Psoas muscle (tissue), 8 donors: ENCODE data around the gene IFNA21. TPM values are rescaled to one million over a fixed set of nuclear protein-coding genes. Genes with fewer than 3 reads are reported as not detected.
"Not testable (repeated sequence)": the region's sequence is repeated elsewhere in the genome, so short reads cannot be mapped to it uniquely, and the experiment has no call there.

Experiments used
- ATAC-seq, 4 donors: fragments of 200-7000 bp; cut with Tn5 transposase; one replicate each; pipeline ENCODE4 v1.9.1; 2020; ENCODE audit warnings: moderate library complexity in 3 of 4, mild to moderate bottlenecking in 2 of 4
- DNase-seq, 2 donors: peaks; one replicate each; pipeline ENCODE4 v3.0.0-alpha.2; 2020
- H3K27ac ChIP-seq: fragments of 200-600 bp; one replicate; pipeline ENCODE4 v1.8.0; 2022
- H3K27me3 ChIP-seq, 3 donors: fragments of 200-600 bp in 1 of 3; one replicate each; pipeline versions ENCODE4 v1.6.1 to v1.8.0; 2013 to 2022; ENCODE audit warnings: low read length in 2 of 3, mild to moderate bottlenecking in 2 of 3, moderate library complexity in 1 of 3; ENCODE audit not compliant: insufficient read depth in 3 of 3
- H3K36me3 ChIP-seq, 2 donors: fragments of 200-600 bp in 1 of 2; one replicate each; pipeline versions ENCODE4 v1.6.1 to v1.8.0; 2013 to 2022; ENCODE audit warnings: low read depth in 1 of 2, mild to moderate bottlenecking in 1 of 2, moderate library complexity in 1 of 2; ENCODE audit not compliant: insufficient read depth in 1 of 2
- H3K4me1 ChIP-seq: fragments of 200-600 bp; one replicate; pipeline ENCODE4 v1.8.0; 2022
- H3K4me3 ChIP-seq: fragments of 200-600 bp; one replicate; pipeline ENCODE4 v1.8.0; 2022; ENCODE audit warnings: mild to moderate bottlenecking
- H3K9me3 ChIP-seq: fragments of 200-600 bp; one replicate; pipeline ENCODE4 v1.8.0; 2022
- WGBS, 3 donors: extraction: QIAGEN DNeasy Blood & Tissue Kit; methylation state at CpG; one replicate each; pipeline versions ENCODE4 v1.1.6 to v1.1.7; 2013; 5-methylcytosine and 5-hydroxymethylcytosine counted together
- intact Hi-C, 2 donors: fragments of 100-400 bp; cut with DNase I; formaldehyde crosslinking; loops; one replicate each; pipeline versions ENCODE4 v1.11.0 to v1.14.2; 2022
- polyA plus RNA-seq, 3 donors: library from polyadenylated mRNA; stranded (reverse); fragments of 200-250 nt; gene quantifications; one replicate each; pipeline ENCODE4 v1.2.3, GENCODE V29; 2013
- total RNA-seq, 4 donors: library from RNA; stranded (reverse); fragmentation: NEBNext Ultra II Directional in 2 of 4; extraction: Animal tissue kit (Norgen Biotek cat#: 25700) in 2 of 4; gene quantifications; one replicate each; pipeline versions ENCODE4 v1.2.1 to v1.2.4, GENCODE V29; 2021 to 2023
- TF ChIP-seq, protein P1 (sequence below): fragments of 200-600 bp; IDR thresholded peaks from one replicate; pipeline ENCODE4 v1.8.0; 2022; ENCODE audit warnings: antibody characterized with exemption
- donor health status: healthy with polysubstance abuse.
- donor health status: DM: no; HTN: no; CAD: no; lungs with moderate emphysema.
- donor health status: Bipolar disorder and iron deficiency.
- donor health status: healthy.
- donor health status: DM: yes; HTN: yes; CAD: no.
- donor health status: DM: no; HTN: no; CAD: no.
- donor health status: DM: no; HTN: no; CAD: no.
- donor health status: DM: yes; HTN: yes; CAD: no.

Gene IFNA21
- total and polyA plus RNA-seq, 7 donors = not detected

DNA sequence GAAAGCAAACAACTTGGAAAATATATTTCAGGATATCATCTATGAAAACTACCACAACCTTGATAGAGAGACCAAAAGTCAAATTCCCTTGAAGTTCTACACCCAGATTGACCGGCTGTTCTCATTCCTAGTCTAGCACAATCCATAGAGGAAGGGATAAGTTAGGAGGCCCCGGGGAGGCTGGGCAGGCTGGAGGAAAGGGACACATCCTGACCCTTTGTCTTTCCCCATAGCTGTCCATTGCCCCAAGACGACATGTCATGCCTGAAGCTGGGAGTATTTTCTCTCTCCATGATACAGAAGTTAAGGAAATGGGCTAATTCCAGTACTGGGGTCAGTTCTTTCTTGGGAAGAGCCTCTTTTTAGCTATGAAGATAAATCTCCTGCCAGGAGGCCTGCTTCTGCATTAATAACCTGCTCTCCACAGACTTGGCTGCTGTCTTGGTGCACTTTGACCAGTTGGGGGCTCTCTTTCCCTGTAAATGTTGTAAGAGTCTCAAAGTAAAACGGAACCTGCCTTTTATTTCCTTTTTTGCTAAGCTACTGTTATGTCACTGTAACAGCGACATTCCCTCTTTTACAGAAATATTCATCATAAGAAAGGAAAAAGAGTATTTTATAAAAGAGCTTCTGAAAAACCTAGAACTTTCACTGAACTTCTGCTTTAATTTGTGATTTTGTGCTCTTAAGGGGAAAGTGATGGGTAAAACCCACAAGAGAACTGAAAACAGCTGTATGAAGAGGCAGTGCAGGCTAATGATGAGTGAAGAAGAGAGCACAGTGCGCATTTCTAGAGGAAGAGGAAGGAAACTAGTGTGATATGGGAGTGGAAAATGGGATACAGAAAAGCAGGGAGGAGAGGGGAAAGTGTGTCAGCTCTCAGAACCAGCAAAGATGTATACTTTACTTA is 28.7 kb upstream of the IFNA21 start:
- H3K9me3 ChIP-seq, H3K27ac ChIP-seq, H3K4me3 ChIP-seq, H3K4me1 ChIP-seq, H3K27me3 ChIP-seq, H3K36me3 ChIP-seq, DNase-seq, intact Hi-C loops, ATAC-seq: not testable (repeated sequence)
- TF ChIP-seq, protein P1, sequence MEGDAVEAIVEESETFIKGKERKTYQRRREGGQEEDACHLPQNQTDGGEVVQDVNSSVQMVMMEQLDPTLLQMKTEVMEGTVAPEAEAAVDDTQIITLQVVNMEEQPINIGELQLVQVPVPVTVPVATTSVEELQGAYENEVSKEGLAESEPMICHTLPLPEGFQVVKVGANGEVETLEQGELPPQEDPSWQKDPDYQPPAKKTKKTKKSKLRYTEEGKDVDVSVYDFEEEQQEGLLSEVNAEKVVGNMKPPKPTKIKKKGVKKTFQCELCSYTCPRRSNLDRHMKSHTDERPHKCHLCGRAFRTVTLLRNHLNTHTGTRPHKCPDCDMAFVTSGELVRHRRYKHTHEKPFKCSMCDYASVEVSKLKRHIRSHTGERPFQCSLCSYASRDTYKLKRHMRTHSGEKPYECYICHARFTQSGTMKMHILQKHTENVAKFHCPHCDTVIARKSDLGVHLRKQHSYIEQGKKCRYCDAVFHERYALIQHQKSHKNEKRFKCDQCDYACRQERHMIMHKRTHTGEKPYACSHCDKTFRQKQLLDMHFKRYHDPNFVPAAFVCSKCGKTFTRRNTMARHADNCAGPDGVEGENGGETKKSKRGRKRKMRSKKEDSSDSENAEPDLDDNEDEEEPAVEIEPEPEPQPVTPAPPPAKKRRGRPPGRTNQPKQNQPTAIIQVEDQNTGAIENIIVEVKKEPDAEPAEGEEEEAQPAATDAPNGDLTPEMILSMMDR = peak; percentile 24
- WGBS, 3 donors = 35 to 46% (median 41%) methylated on average over 6 of the region's 6 CpGs

DNA sequence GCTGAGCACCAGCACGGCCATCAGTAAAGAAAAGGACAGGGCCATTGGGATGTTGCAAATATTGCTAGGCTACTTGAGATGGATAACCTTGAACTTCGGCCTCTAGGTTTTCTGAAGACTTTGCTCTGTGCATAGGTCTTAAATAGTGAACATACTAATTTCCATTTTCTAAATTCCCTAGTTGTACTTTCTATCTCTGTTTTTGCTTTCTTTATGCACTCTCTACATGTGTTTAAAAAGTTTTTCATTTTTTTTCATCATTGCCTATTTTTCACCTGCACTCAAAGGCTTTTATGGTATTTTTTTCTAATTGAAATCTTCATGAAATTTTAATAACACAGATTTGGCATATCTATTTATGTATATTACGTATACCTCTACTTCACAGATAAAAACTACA is 21.0 kb upstream of the IFNA21 start, which contains the start of gene IFNA4:
Gene IFNA4 (minus strand): TSS at position 101 of the 400 bp plus-strand sequence. CDS start 56 bp downstream, at position 45.
- DNase-seq, intact Hi-C loops, ATAC-seq, H3K4me1 ChIP-seq, H3K9me3 ChIP-seq, H3K27ac ChIP-seq, H3K27me3 ChIP-seq, H3K4me3 ChIP-seq, H3K36me3 ChIP-seq: not testable (repeated sequence)
- 81 to 88% (median 86%) methylated on average over 3 of the region's 3 CpGs for whole genome bisulfite sequencing, 3 donors

DNA sequence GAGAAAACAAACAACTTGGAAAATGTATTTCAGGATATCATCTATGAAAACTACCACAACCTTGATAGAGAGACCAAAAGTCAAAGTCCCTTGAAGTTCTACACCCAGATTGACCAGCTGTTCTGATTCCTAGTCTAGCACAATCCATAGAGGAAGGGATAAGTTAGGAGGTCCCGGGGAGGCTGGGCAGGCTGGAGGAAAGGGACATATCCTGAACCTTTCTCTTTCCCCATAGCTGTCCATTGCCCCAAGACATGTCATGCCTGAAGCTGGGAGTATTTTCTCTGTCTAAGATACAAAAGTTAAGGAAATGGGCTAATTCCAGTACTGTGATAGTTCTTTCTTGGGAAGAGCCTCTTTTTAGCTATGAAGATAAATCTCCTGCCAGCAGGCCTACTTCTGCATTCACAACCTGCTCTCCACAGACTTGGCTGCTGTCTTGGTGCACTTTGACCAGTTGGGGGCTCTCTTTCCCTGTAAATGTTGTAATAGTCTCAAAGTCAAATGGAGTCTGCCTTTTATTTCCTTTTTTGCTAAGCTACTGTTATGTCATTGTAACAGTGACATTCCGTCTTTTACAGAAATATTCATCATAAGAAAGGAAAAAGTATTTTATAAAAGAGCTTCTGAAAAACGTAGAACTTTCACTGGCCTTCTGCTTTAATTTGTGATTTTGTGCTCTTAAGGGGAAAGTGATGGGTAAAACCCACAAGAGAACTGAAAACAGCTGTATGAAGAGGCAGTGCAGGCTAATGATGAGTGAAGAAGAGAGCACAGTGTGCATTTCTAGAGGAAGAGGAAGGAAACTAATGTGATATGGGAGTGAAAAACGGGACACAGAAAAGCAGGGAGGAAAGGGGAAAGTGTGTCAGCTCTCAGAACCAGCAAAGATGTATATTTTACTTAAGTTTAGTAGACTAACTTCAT is 16.6 kb upstream of the IFNA21 start:
- ATAC-seq, H3K36me3 ChIP-seq, H3K4me3 ChIP-seq, DNase-seq, intact Hi-C loops, H3K4me1 ChIP-seq, H3K27ac ChIP-seq, H3K27me3 ChIP-seq, H3K9me3 ChIP-seq: not testable (repeated sequence)
- 33 to 51% (median 39%) methylated on average over 4 of the region's 4 CpGs for WGBS, 3 donors

DNA sequence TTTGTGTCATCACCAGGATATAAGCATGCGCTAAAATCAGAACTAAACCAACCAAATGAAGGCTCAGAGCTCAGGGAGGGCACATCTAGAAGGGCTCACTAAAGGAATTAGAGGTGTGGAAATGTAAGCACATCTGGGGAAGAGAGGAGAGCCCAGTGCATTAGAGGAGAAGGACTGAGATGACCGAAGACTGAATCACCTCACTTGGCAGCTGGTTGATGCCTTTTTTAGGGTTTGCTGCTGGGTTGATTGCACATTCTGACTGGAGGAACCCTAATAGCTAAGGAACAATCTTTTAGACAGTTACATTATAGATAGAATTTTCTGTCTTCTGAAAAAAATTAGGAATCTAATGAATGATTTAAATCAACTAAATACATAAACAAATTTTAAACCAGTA is 8.2 kb upstream of the IFNA21 start:
- TF ChIP-seq, protein P1 = no peak
- H3K9me3 ChIP-seq = no peaks in the 10 kb centered on the region
- no peaks in the 10 kb centered on the region for H3K36me3 ChIP-seq
- no peak overlapping the region for H3K27ac ChIP-seq
- WGBS, 3 donors = 75 to 86% (median 79%) methylated on average over 2 of the region's 2 CpGs
- intact Hi-C loops = no loop called here
- H3K4me1 ChIP-seq = no peaks in the 10 kb centered on the region
- no peak for DNase-seq
- no peaks in the 10 kb centered on the region for H3K27me3 ChIP-seq
- H3K4me3 ChIP-seq = no peak overlapping the region
- no peak for ATAC-seq

GRCh38 chr9:21172156-21172555 is 5.7 kb upstream of the IFNA21 start:
- DNase-seq (no peak), ATAC-seq (no peak)
- no peaks in the 10 kb centered on the region for H3K9me3 ChIP-seq
- H3K36me3 ChIP-seq = no peaks in the 10 kb centered on the region
- no peaks in the 10 kb centered on the region for H3K27me3 ChIP-seq
- TF ChIP-seq, protein P1 = no peak
- no peaks in the 10 kb centered on the region for H3K4me1 ChIP-seq
- WGBS, 3 donors = 88 to 91% (median 89%) methylated on average over 3 of the region's 3 CpGs
- H3K4me3 ChIP-seq = no peak overlapping the region
- H3K27ac ChIP-seq = no peak overlapping the region
- intact Hi-C loops = no loop called here
